ENCODE results near the gene YY1.

GRCh38 chr14:100294963-100295330, 56.0 kb downstream of the YY1 start:
- no peak for TF ChIP-seq CTCF (IDR thresholded peaks at IDR 0.05; ENCODE audit: control extremely low read depth in 1 of 3, insufficient read depth in 1 of 3, low read depth in 1 of 3, low read length in 3 of 3)
- no peak for TF ChIP-seq POLR2AphosphoS5 (IDR thresholded peaks at IDR 0.05; ENCODE audit: low read depth, low read length)
